IMR-90 (cell line): ENCODE results near the gene MIEF2. TPM values are rescaled to one million over a fixed set of nuclear protein-coding genes. Genes with fewer than 3 reads are reported as not detected.

Experiments
- ATAC-seq: fragments of 200-7000 bp; cut with Tn5 transposase; 2 replicates; pipeline ENCODE4 v1.9.1; 2020; ENCODE audit warnings: low read depth, mild to moderate bottlenecking, moderate library complexity
- BruUV-seq: library from RNA; stranded (reverse); fragments of 400-500 nt; replicated peaks from 2 replicates; lab custom pipeline; 2021; lab: Mats Ljungman, UMichigan
- CTCF ChIA-PET: fragments of 300-600 bp; formaldehyde crosslinking; extraction: SDS; loops from one replicate; lab custom pipeline; 2021; ENCODE audit warnings: antibody characterized with exemption; lab: Yijun Ruan, JAX
- POLR2A ChIA-PET: fragments of 300-600 bp; sonication (Branson Sonifier 250); formaldehyde crosslinking; loops from one replicate; lab custom pipeline; 2022; ENCODE audit warnings: antibody characterized with exemption; ENCODE audit not compliant: unreplicated experiment; lab: Charles Lee
- DNase-seq: peaks from one replicate; pipeline ENCODE4 v3.0.0; 2013
- H2AFZ ChIP-seq: replicated peaks from 2 replicates; pipeline ENCODE3; 2013; ENCODE audit warnings: low read length, mild to moderate bottlenecking; ENCODE audit not compliant: poor library complexity
- H2AK5ac ChIP-seq: 2 replicates; pipeline ENCODE4 v1.6.1; 2013; ENCODE audit warnings: low read depth, low read length, inconsistent platforms
- H2AK9ac ChIP-seq: replicated peaks from 2 replicates; pipeline ENCODE3; 2013; ENCODE audit warnings: mild to moderate bottlenecking, low read depth, low read length, moderate library complexity; ENCODE audit not compliant: poor library complexity
- H2BK120ac ChIP-seq: 2 replicates; pipeline ENCODE4 v1.6.1; 2013; ENCODE audit warnings: low read depth, low read length, inconsistent platforms
- H2BK15ac ChIP-seq: 3 replicates; pipeline ENCODE4 v1.6.1; 2013; ENCODE audit warnings: low read depth, low read length, inconsistent platforms
- H2BK20ac ChIP-seq: 2 replicates; pipeline ENCODE4 v1.6.1; 2013; ENCODE audit warnings: low read depth, mild to moderate bottlenecking, inconsistent platforms, low read length, moderate library complexity
- H2BK5ac ChIP-seq: 2 replicates; pipeline ENCODE4 v1.6.1; 2013; ENCODE audit warnings: mild to moderate bottlenecking, low read depth, low read length, inconsistent platforms; ENCODE audit not compliant: poor library complexity, severe bottlenecking
- H3K14ac ChIP-seq: replicated peaks from 2 replicates; pipeline ENCODE4 v1.6.1; 2013; ENCODE audit warnings: low read depth, low read length, inconsistent platforms
- H3K18ac ChIP-seq: 2 replicates; pipeline ENCODE4 v1.6.1; 2013; ENCODE audit warnings: low read depth, low read length, control low read depth
- H3K23ac ChIP-seq: 2 replicates; pipeline ENCODE4 v1.6.1; 2013; ENCODE audit warnings: low read depth, low read length, inconsistent platforms
- H3K27ac ChIP-seq: 2 replicates; pipeline ENCODE4 v1.5.1; 2013; ENCODE audit warnings: mild to moderate bottlenecking, control low read depth, low read length; ENCODE audit not compliant: insufficient read depth
- H3K27me3 ChIP-seq: 2 replicates; pipeline ENCODE4 v1.6.1; 2013; ENCODE audit warnings: low read length; ENCODE audit not compliant: control insufficient read depth, insufficient read depth
- H3K36me3 ChIP-seq: 2 replicates; pipeline ENCODE4 v1.6.1; 2013; ENCODE audit warnings: low read length, mixed read lengths; ENCODE audit not compliant: control insufficient read depth, insufficient read depth
- H3K4ac ChIP-seq: 2 replicates; pipeline ENCODE4 v1.6.1; 2013; ENCODE audit warnings: low read depth, low read length, inconsistent platforms
- H3K4me1 ChIP-seq: 2 replicates; pipeline ENCODE4 v1.6.1; 2013; ENCODE audit warnings: low read length, mixed read lengths; ENCODE audit not compliant: control insufficient read depth, insufficient read depth
- H3K4me2 ChIP-seq: 2 replicates; pipeline ENCODE4 v1.6.1; 2013; ENCODE audit warnings: low read depth, mild to moderate bottlenecking, control low read depth, low read length, moderate library complexity
- H3K4me3 ChIP-seq: 2 replicates; pipeline ENCODE4 v1.5.1; 2013; ENCODE audit warnings: low read depth, mild to moderate bottlenecking, control low read depth, low read length, moderate library complexity; ENCODE audit not compliant: insufficient read depth
- H3K56ac ChIP-seq: 2 replicates; pipeline ENCODE4 v1.6.1; 2013; ENCODE audit warnings: low read length, inconsistent platforms; ENCODE audit not compliant: insufficient read depth; ENCODE audit errors: extremely low read depth
- H3K79me1 ChIP-seq, 2 experiments: 2 replicates each; pipeline ENCODE4 v1.6.1; 2013; ENCODE audit warnings: low read length in 2 of 2, inconsistent platforms in 1 of 2, low read depth in 1 of 2
- H3K9ac ChIP-seq: 2 replicates; pipeline ENCODE4 v1.6.1; 2013; ENCODE audit warnings: low read depth, low read length, control low read depth
- H3K9me1 ChIP-seq: 2 replicates; pipeline ENCODE4 v1.6.1; 2013; ENCODE audit warnings: low read length, inconsistent platforms; ENCODE audit not compliant: insufficient read depth
- H3K9me3 ChIP-seq: 2 replicates; pipeline ENCODE4 v1.6.1; 2013; ENCODE audit warnings: low read length; ENCODE audit not compliant: control insufficient read depth, insufficient read depth
- H4K20me1 ChIP-seq: 2 replicates; pipeline ENCODE4 v1.6.1; 2013; ENCODE audit warnings: low read length, inconsistent platforms; ENCODE audit not compliant: insufficient read depth
- H4K5ac ChIP-seq: 2 replicates; pipeline ENCODE4 v1.6.1; 2013; ENCODE audit warnings: mild to moderate bottlenecking, low read depth, low read length, control low read depth
- H4K8ac ChIP-seq, 2 experiments: 2 replicates each; pipeline ENCODE4 v1.6.1; 2013; ENCODE audit warnings: low read depth in 2 of 2, low read length in 2 of 2, control low read depth in 1 of 2, inconsistent platforms in 1 of 2
- H4K91ac ChIP-seq: 2 replicates; pipeline ENCODE4 v1.6.1; 2013; ENCODE audit warnings: low read depth, low read length, inconsistent platforms; ENCODE audit not compliant: insufficient read depth
- CEBPB ChIP-seq: IDR thresholded peaks from 2 replicates; pipeline ENCODE4 v1.6.1; 2012; ENCODE audit warnings: low read depth, low read length, improper control_type of control experiment
- RAD21 ChIP-seq: IDR thresholded peaks from 2 replicates; pipeline ENCODE4 v1.6.1; 2012; ENCODE audit warnings: low read length, improper control_type of control experiment
- SMC3 ChIP-seq: fragments of 150-350 bp; IDR thresholded peaks from 2 replicates; pipeline ENCODE4 v1.6.1; 2016; ENCODE audit warnings: low read depth, mild to moderate bottlenecking, antibody characterized with exemption, low read length, moderate library complexity
- WGBS, 2 experiments: methylation state at CpG; one replicate each; pipeline versions ENCODE4 v1.1.5 to v1.1.7; 2013; ENCODE audit warnings: missing lambda C conversion rate in 2 of 2; ENCODE audit not compliant: insufficient read length in 1 of 2; ENCODE audit errors: extremely low coverage in 2 of 2; 5-methylcytosine and 5-hydroxymethylcytosine counted together
- dilution Hi-C: fragments of 300-500 bp; cut with HindIII; formaldehyde crosslinking; loops from one replicate; pipeline ENCODE4 v1.14.3; 2018; ENCODE audit warnings: low sequenced_read_pairs; ENCODE audit not compliant: unreplicated experiment
- in situ Hi-C: fragments of 300-500 bp; cut with MboI; formaldehyde crosslinking; loops from 3 replicates; pipeline ENCODE4 v1.14.3; 2019; ENCODE audit warnings: low sequenced_read_pairs, inconsistent platforms, mixed read lengths
- intact Hi-C: fragments of 100-400 bp; cut with micrococcal nuclease; formaldehyde crosslinking; loops from 2 replicates; pipeline ENCODE4 v1.10.0; 2022
- polyA plus RNA-seq, 3 experiments: library from polyadenylated mRNA; depleted of rRNA; stranded (reverse); fragments of >200 nt; gene quantifications; 2 replicates each; pipeline ENCODE4 v1.2.3, GENCODE V29; 2012; ENCODE audit warnings: low replicate concordance in 1 of 3
- total RNA-seq: library from RNA; depleted of rRNA; stranded (reverse); fragments of >200 nt; gene quantifications from 2 replicates; pipeline ENCODE4 v1.2.3, GENCODE V29; 2012
- TF ChIP-seq, protein P1 (sequence below): conservative IDR thresholded peaks from 2 replicates; pipeline ENCODE4 v1.5.1; 2012; ENCODE audit warnings: mild to moderate bottlenecking, low read depth, low read length, improper control_type of control experiment

MIEF2 gene
- total and polyA plus RNA-seq, 2 of the 4 experiments (the other 2 are of a cell fraction), result 9.1 to 26.6 TPM

DNA sequence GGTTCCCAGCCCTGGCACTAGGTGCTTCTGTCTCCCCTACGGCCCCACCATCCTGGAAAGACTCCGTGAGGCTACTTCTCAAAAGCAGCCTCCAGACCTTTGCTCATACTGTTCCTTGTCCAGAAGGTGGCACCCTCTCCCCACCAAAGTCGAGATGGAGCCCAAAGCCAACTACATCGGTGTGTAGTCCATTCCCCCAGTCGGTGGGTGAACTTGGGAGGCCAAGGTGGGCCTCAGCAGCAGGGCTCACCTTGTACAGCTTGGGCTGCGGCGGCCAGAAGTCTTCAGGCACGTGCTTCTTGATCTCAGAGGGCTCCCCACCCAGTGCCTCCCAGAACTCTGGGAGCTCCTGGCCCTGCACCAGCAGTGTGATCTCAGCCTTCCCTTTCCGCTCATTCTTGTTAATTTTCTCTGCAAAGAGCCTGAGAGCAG lies 12.1 kb upstream of the MIEF2 start:
- Histone ChIP-seq H3K14ac (no peak overlapping the region), H4K5ac (no peak overlapping the region), H3K23ac (no peak overlapping the region), H3K56ac (no peak overlapping the region), H3K9me1 (peaks cover 3% of the 10 kb centered on the region), H4K20me1 (peaks cover 34% of the 10 kb centered on the region), H3K4me3 (no peak overlapping the region), H2BK120ac (no peak overlapping the region), H2AK5ac (no peak overlapping the region), H3K27ac (no peak overlapping the region), H2BK5ac (no peak overlapping the region), H3K27me3 (no peaks in the 10 kb centered on the region), H3K36me3 (peaks cover 84% of the 10 kb centered on the region), H3K4me1 (no peaks in the 10 kb centered on the region), H3K4me2 (no peak overlapping the region), H3K9ac (no peak overlapping the region), H3K4ac (no peak overlapping the region), H4K8ac (no peak overlapping the region), H2BK15ac (no peak overlapping the region), H2BK20ac (no peak overlapping the region), H2AFZ (no peak overlapping the region), H4K91ac (no peak overlapping the region), H2AK9ac (no peak overlapping the region), H3K18ac (no peak overlapping the region), H3K9me3 (no peaks in the 10 kb centered on the region), H3K79me1 (peaks cover 3 to 30% of the 10 kb centered on the region in 2 experiments; a peak in 2 of 4 replicates)
- ChIA-PET CTCF (interaction anchor here (0.6 to 1.0 kb wide), 2 partner anchors 12 to 17 kb away, joined by 3 to 4 read pairs; no protein-coding TSS in a partner anchor), POLR2A (no interaction called here)
- WGBS, 2 experiments, result 51% methylated on average over 3 of the region's 9 CpGs; no CpG with 5 or more reads in 1 of the 2 experiments
- in situ Hi-C loops, result no loop called here
- peak; percentile 71 for DNase-seq
- no TSS peak for BruUV-seq
- dilution Hi-C loops, result no loop called here
- TF ChIP-seq, protein P1, sequence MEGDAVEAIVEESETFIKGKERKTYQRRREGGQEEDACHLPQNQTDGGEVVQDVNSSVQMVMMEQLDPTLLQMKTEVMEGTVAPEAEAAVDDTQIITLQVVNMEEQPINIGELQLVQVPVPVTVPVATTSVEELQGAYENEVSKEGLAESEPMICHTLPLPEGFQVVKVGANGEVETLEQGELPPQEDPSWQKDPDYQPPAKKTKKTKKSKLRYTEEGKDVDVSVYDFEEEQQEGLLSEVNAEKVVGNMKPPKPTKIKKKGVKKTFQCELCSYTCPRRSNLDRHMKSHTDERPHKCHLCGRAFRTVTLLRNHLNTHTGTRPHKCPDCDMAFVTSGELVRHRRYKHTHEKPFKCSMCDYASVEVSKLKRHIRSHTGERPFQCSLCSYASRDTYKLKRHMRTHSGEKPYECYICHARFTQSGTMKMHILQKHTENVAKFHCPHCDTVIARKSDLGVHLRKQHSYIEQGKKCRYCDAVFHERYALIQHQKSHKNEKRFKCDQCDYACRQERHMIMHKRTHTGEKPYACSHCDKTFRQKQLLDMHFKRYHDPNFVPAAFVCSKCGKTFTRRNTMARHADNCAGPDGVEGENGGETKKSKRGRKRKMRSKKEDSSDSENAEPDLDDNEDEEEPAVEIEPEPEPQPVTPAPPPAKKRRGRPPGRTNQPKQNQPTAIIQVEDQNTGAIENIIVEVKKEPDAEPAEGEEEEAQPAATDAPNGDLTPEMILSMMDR, result peak; percentile 66
- TF ChIP-seq CEBPB (no peak), RAD21 (peak; percentile 78), SMC3 (peak; percentile 60)
- intact Hi-C loops, result no loop called here
- peak; percentile 84 for ATAC-seq
